ENCODE measurements around the gene VAMP2. TPM values are rescaled to one million over a fixed set of nuclear protein-coding genes. Genes with fewer than 3 reads are reported as not detected.

The VAMP2 gene
- polyA plus RNA-seq, 1 donor = 120 TPM

- DNase-seq = peak; percentile 88
These were observed 4.3 kb downstream of the VAMP2 start for GRCh38 chr17:8158267-8159031.

- peak; percentile 100 for DNase-seq
These were observed 6.3 kb downstream of the VAMP2 start for GRCh38 chr17:8156246-8156992.

- DNase-seq = no peak
These were observed 6.8 kb downstream of the VAMP2 start for GRCh38 chr17:8155996-8156245.

GRCh38 chr17:8155231-8155995 is 7.3 kb downstream of the VAMP2 start:
- DNase-seq = no peak

- DNase-seq = no peak
These were observed 8.1 kb downstream of the VAMP2 start for GRCh38 chr17:8154608-8155155.

- peak; percentile 96 for DNase-seq
These were observed 8.7 kb downstream of the VAMP2 start for GRCh38 chr17:8153957-8154607.

GRCh38 chr17:8153525-8153956 is 9.2 kb downstream of the VAMP2 start:
- DNase-seq = no peak

- no peak for DNase-seq
These were observed 9.7 kb downstream of the VAMP2 start for GRCh38 chr17:8153031-8153451.

GRCh38 chr17:8152112-8152775 is 10.5 kb downstream of the VAMP2 start, which contains the start of gene PER1:
Gene PER1, minus strand, starts transcription at chr17:8152404. Its CDS starts 1,698 bp downstream, at chr17:8150706.
- DNase-seq = peak; percentile 92

GRCh38 chr17:8151641-8152111 is 11.1 kb downstream of the VAMP2 start:
- DNase-seq = no peak

- DNase-seq = peak; percentile 92
These were observed 11.6 kb downstream of the VAMP2 start for GRCh38 chr17:8151120-8151640.

- no peak for DNase-seq
These were observed 12.3 kb downstream of the VAMP2 start for GRCh38 chr17:8150194-8151119.

- DNase-seq = no peak
These were observed 13.1 kb downstream of the VAMP2 start for GRCh38 chr17:8149419-8150193.

- DNase-seq = no peak
These were observed 14.2 kb downstream of the VAMP2 start for GRCh38 chr17:8148560-8148959.

- no peak for DNase-seq
These were observed 14.8 kb downstream of the VAMP2 start for GRCh38 chr17:8147805-8148404.

GRCh38 chr17:8147141-8147804 is 15.5 kb downstream of the VAMP2 start:
- DNase-seq = no peak

- no peak for DNase-seq
These were observed 16.2 kb downstream of the VAMP2 start for GRCh38 chr17:8146381-8147140.

Data from left kidney (tissue), 2 donors.